Mesenteric fat pad (tissue), 1 donor: ENCODE data around the gene MELK. TPM values are rescaled to one million over a fixed set of nuclear protein-coding genes. Genes with fewer than 3 reads are reported as not detected.

ENCODE experiments used
- DNase-seq: peaks from one replicate; pipeline ENCODE4 v3.0.0-alpha.2; 2020; ENCODE audit warnings: low spot score
- total RNA-seq: library from RNA; stranded (reverse); fragmentation: NEBNext Ultra II Directional; extraction: Animal tissue kit (Norgen Biotek cat#: 25700); gene quantifications from one replicate; pipeline ENCODE4 v1.2.1, GENCODE V29; 2021
- donor health status: DM: yes; HTN: yes; CAD: no.

MELK gene
- total RNA-seq, 1 donor from 2014 or later = 0.77 TPM

DNA sequence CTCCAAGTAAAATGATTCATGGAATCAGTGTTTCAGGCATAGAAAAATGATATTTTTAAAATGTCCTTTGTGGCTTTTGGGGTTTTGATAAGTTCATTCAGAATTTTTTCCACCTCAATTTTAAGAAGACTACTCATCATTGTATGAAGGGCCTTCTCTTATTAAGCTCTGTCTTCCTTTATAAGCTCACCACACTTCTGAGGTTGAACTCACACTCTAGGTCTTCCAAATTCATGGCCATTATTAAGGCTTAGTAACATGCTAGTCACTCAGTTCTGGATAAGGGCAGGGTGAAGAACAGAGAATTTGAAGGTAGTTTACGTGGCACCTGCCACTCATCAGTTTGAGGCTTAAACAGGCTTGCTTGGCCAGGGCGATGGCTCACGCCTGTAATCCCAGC lies 4.2 kb downstream of the MELK start:
- no peak for DNase-seq

DNA sequence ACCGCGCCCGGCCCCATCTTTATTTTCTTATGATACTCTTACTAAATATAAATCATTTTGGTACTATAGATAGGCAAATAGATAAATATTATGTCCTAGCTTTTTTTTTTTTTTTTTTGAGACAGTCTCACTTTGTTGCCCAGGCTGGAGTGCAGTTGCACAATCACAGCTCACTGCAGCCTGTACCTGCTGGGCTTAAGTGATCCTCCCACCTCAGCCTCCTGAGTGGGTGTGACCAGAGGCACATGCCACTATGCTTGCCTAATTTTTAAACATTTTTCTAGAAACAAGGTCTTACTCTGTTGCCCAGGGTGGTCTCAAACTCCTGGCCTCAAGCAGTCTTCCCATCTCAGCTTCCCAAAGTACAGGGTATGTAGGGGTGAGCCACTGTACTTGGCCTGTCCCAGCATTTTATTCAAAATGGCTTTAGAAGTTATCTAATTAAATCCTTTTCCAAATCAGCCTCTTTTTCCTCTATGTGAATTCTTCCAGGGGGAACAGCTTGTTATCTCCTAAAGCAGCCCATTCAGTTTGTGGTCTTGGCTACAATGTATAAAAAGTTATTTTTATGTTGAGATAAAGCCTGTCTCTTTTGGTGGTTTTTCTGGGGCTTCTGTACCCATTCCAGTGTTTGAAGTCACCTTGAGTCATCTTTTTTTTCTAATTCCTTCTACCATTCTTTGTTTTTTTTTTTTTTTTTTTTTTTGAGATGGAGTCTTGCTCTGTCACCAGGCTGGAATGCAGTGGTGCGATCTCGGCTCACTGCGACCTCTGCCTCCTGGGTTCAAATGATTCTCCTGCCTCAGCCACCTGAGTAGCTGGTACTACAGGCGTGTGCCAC lies 12.1 kb downstream of the MELK start:
- peak; percentile 57 for DNase-seq

DNA sequence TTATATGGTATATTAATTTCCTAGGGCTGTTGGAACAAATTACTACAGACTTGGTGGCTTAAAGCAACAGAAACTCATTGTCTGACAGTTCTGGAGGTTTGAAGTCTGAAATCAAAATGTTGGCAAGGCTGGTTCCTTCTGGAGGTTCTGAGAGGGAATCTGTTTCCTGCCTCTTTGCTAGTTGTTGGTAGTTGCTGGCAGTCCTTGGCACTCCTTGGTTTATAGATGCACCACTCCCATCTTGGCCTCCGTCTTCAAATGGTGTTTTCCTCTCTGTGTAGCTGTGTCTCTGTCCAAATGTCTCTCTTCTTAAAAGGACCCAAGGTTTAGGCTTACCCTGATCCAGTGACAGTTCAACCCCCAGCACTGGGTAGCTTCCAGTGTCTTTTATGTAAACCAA lies 17.5 kb downstream of the MELK start:
- DNase-seq = no peak

DNA sequence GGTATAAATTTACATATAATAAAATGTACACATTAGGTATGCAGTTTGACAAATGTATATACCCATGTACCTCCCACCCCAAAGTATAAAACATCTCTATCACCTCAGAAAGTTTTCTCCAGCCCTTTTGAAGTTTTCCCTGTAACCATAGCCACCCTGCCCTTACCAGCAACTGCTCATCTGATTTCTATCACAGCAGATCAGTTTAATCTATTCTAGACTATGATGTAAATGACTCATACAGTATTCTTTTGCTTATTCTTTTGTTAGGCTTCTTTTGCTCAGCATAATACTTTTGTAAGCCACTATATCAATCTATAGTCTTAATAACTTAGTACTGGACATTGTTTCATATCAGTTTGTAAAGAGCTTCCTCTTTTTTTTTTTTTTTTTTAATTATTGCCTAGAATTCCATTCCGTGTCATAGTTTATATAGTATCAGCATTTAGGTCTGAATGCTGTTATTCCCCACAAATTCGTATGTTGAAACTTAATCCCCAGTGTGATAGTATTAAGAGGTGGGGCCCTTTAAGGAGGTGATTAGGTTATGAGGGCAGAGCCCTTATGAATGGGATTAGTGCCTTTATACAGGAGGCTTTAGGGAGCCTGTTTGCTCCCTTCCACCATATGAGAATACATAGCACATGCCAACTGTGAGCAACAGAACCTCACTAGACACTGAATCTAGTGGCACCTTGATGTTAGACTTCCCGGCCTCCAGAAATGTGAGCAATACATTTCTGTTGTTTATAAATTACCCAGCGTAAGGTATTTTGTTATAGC lies 20.3 kb downstream of the MELK start:
- no peak for DNase-seq

DNA sequence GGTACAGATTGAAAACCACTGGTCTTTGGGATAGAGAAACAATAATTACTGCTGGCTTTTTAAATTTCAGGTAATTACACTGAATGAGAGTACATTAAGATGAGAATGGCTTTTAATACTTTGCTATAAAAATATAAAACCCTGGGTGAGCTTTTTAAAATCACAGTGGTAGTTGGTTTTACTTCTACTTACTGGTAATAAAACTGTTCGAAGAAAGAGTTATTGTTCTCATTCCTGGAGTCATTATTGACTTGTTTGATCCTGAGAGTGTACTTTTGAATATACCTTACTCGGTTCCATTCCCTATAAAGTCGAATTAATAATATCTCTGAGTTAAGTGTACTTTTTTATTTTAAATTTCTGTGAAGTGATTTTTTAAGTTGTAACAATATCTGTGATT lies 21.5 kb downstream of the MELK start:
- no peak for DNase-seq

DNA sequence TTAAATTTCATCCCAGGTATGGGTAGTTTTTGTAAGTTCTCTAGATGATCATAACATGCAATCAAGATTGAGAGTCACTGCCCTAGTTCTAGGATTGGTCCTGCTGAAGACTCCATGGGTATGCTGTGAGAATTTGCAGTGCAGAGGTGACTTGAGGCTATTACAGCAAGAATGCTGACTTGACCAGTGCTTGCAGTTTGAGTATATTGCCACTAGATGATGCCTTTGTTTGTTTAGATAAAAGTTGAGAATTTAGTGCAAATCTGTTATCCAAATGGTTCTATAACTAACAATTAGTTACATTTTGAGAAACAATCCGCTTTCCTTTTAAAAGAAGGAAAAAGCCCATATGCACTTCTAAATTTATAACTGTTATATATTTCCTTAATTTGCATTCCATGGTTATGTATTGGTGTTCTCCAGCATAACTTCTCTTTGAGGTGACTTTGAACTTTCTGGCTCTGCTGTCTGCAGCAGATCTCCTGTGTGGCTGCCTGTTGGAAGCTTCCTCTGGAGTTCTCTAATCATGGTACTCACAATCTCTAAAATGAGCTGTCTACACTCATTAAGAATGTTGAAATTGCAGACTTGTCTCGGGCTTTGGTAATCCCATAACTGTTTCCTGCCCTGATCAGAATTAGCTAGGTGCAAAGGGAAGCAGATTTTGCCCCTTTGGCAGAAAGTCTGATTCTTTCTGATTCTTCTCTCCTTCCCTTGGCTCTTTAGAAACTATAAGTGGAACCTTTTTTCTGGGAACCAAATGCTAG lies 24.9 kb downstream of the MELK start:
- no peak for DNase-seq

DNA sequence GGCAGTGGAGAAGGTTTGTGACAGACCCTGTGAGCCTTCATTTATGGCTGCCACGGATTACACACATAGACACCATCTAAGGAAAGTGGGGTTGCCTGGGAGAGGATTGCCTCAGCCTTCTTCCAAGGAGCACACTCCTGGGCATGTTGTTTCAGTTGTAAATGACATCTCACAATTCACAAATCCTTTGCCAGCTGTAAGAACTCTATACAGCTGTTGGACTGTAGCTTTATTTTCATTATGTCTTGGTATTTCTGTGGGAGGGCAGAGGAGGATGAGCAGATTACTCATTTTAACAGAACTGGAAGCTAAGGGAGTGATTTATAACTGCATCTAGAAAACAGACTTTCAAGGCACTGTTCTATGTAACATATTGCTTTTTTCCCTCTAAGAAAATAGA lies 25.6 kb downstream of the MELK start:
- no peak for DNase-seq

DNA sequence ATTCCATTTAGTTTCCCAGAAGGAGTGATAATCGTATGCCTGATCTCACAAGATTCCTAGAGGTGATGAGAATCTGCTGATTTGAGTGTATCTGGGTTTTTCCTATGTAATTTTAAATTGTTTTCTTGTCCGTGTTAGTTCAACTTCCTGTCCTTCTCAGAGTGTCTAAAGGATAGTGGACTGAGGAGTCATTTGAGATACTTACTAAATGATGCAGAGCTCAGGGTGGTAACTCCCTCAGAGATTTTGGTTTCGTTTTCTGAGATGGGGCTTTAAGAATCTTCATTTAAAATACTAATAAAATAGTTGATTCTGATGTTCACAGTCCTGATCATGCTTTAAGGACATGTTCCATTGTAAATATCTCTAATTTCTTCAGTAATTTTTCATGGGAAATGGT lies 30.3 kb downstream of the MELK start:
- DNase-seq = no peak

DNA sequence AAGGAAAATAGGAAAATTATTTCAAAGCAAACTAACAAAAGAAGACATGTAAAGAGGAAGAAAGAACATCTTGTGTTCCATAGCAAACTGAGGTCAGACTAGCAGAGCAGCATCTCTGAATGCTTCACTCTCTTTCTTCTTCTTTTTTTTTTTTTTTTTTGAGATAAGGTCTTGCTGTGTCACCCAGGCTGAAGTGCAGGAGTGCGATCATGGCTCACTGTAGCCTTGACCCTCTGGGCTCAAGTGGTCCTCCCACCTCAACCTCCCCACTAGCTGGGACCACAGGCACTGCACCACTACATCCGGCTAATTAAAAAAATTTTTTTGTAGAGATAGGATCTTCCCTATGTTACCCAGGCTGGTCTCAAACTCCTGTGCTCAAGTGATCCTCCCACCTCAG lies 36.6 kb downstream of the MELK start:
- DNase-seq = no peak

DNA sequence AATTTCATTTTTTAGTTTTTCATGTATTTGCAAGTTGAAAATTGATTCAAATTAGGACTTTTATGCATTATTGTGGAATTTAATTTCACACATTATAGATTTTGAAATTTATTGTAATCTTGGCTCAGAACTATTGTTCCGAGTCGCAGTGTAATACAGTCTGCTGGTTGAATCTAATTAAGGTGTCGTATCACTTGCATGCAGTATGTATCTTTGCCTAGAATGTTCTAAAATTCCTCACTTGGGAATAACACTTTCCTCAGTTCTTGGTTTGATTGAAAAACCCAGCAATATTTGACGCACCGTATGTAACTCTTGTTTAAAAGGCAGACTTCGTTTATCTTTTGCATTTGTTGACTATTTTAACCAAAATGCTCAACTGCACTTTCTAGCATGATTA lies 49.4 kb downstream of the MELK start:
- DNase-seq = no peak

DNA sequence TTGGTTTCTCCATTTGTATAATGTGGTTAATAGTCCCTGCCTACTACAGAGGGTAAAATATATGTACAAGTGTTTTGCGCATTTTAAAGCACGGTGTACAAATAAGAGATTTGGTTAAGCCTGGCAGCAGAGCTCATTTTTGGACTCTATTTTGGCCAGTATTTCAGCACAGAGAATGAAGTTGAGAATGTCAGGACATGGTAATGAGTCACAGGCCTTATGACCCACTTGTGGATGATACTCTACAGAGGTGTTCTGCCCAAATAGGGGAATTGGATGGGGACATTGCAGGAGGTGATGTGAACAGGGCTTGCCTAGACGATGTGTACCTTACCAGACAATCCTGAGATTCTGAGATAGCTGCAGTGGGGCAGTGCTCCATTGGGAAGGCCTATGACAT lies 50.6 kb downstream of the MELK start:
- DNase-seq = no peak

DNA sequence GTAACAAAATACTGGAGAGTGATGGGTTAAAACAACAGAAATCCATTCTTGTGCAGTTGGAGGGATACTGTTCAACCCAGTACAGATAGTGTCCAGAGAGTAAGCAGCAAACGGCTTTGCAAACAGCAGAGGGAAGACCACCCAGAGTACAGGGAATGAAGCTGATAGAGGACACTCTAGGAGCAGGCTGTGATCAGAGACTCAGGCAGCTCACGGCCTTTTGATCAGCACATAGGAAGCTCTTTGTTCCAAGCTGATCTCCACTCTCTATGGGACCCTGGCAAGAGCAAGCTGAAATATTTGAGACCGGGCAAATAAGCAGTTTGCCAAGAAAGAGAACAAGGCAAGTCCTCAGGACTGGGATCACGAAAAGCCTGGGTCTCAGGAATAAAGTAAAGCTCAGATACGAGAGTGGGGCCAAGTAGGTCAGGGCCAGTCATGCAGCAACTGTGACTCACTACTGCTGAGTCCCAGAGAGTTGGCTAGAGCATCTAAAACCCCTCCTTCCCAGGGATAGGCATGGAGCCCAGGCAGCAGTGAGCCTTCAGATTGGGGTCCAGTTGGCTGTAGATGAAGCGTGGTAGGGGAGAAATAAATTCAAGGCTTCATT lies 52.4 kb downstream of the MELK start:
- no peak for DNase-seq

DNA sequence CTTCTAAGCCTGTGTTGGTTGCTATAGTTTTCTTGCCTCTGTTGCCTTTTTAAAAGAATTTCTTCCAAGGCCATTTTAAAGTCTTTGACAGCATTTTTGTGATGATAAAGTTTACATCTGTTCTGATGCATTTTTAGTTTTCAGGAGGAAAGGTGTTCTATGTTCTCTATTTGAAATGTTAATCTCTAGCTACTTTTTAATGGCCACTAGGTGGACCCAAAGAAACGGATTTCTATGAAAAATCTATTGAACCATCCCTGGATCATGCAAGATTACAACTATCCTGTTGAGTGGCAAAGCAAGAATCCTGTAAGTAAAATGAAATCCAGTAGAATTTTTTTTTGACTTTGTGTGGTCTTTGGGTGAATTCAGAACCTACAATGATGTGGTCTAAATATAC lies 60.2 kb downstream of the MELK start:
- DNase-seq = no peak

DNA sequence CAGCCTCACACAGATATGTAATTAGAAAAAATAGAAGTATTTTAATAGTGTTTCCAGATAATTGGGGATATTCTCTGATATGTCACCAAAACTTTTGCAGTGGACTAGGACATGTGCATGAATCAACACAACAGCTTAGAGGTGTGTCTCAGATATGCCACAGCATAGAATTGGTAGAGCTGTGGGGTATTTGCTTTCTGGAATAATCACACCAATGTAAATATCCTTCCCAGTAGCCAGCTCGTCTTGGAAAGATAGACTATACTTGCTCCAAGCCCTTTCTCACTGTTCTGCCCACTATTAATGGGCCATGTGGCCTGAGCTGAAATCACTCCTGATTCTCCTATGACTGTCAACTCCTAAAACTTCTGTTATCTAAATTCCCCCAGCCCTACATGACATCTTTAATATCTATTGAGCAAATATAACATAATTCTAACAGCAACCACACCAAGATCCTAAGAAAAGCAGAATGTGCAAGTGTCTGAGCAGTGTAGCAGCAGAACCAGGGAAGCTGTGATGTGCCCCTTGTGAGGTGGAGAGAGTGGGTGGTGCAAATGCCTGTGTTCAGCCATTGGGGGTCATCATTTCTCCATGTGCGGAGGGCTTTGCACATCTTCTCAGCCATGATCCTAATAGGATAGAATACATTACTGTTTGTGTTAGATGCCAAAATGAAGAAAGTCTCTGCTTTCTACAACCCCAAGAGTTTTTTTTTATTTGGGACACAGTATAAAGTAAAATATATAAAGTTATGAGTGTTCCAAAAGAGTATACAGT lies 65.0 kb downstream of the MELK start:
- DNase-seq = no peak

DNA sequence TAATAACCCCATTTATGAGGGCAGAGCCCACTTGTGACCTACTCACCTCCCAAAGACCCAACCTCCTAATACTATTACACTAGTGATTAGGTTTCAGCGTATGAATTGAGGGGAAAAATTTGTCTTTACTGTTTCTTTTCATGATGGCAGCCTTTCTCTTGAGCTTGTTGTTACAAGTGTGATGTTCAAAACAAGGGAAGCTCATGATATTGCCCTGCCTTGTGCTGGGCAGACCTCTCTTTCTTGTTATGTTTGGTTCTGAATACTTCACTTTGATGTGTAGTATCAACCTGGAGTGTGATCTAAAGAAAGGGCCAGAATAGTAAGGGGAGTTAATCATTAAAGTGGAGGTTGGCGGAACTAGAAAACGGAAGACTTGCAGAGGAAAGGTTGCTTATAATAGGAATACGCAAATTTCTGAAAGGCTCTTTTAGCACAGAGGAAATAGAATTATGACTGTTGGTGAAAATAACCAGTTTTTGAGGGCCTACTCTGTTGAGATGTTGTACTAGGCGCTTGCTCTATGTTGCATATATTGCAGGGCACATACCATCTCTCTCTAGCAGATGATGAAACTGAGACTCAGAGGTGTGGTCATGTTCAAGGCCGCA lies 68.2 kb downstream of the MELK start:
- no peak for DNase-seq

DNA sequence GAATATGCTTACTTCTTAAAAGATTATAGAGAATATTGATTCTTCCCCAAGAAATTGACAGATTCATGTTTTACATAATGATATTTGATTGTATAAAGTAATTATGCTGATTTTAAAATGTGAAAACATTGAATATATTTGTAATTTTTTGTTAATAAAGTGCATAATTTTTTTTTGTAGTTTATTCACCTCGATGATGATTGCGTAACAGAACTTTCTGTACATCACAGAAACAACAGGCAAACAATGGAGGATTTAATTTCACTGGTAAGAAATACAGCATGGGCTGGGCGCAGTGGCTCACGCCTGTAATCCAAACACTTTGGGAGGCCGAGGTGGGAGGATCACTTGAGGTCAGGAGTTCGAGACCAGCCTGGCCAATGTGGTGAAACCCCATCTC lies 70.1 kb downstream of the MELK start:
- DNase-seq = no peak

DNA sequence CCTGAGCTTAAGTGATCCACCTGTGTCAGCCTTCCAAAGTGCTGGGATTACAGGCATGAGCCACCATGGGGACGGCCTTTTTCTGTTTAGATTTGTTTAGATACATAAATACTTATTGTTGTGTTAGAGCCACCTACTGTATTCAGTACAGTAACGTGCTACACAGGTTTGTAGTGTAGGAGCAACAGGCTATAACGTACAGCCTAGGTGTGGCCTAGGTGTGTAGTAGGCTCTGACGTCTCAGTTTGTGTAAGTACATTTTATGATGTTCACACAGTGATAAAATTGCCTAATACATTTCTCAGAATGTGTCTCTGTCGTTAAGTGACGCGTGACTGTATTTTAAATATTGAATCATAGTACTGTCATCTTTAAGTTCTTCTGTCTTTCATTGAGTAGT lies 84.1 kb downstream of the MELK start:
- DNase-seq = no peak

DNA sequence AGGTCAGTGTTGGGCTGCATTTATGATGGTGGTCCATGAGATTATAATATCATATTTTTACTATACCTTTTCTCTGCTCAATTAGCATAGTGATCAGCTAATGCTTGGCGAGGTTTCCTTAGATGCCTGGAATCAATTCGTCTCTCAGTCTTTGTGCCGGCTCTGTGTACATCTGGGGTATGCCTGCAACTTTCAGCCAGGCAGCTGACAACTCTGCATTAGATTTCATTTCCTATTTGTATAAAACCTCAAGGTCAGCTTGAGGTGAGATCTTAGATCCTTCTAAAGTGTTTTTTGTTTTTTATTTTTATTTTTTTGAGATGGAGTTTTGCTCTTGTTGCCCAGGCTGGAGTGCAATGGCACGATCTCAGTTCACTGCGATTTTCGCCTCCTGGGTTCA lies 86.8 kb downstream of the MELK start:
- no peak for DNase-seq

DNA sequence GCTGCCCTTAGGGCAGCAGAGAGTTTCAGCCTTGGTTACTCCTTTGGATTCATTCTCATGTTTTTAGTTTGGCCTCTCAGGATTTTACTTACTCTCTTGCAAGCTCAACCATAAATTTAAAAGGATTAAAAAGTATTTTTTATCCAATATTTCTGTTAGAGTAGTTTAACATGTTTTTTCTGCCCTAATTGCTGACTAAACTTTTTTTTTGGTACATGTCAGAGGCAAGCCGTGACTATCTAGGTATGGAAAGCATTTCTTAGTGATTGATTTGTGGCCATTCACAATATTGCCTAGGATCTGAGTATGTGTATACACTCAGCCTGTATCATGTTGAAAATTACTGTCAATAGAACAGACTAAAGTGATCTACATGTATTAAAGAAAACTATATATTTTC lies 92.1 kb downstream of the MELK start:
- no peak for DNase-seq

DNA sequence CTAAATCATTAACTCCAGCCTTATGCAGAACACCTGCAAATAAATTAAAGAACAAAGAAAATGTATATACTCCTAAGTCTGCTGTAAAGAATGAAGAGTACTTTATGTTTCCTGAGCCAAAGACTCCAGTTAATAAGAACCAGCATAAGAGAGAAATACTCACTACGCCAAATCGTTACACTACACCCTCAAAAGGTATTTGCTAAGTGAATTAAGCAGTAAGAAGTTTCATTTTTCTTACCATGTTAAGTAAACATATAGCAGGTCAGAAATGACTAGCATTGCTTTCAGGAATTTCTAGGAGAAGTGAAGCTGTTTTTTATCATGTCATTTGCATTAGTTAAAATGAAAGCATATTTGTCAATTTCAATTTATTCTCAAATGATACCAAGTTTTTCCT lies 92.7 kb downstream of the MELK start:
- no peak for DNase-seq
